Heart left ventricle (tissue), 13 donors: ENCODE measurements around the gene DLGAP1.

Source experiments
- CTCF ChIP-seq, 12 donors: fragments of 200-600 bp; sonication (generic) in 4 of 12; IDR thresholded peaks; one replicate each; pipeline versions ENCODE4 v1.5.0 to v1.8.0; 2018 to 2022; ENCODE audit warnings: antibody characterized with exemption in 12 of 12, mild to moderate bottlenecking in 5 of 12
- POLR2A ChIP-seq, 2 donors: fragments of 450-650 bp; IDR thresholded peaks; one replicate each; pipeline ENCODE4 v1.6.1; 2017; ENCODE audit warnings: antibody characterized with exemption in 2 of 2, mild to moderate bottlenecking in 2 of 2, moderate library complexity in 2 of 2
- donor health status: ischemic (EF 13 %, LVEDD 7.1; RV severe dilation, severe dysfunction).
- donor health status: DM: no; HTN: yes; CAD: no.
- donor health status: DM: no; HTN: no; CAD: no.
- donor health status: ischemic (EF 25% LVEDD 6.9; RV normal size, moderate dysfunction).
- donor health status: ischemic (EF 25% LVEDD 5.7; RV mildly dilated, moderate dysfunction).
- donor health status: ischemic (EF 35%, LVEDD 5.7; RV mildly dilated, moderate dysfunction).
- donor health status: nonischemic (EF 11% LVEDD 7.7; RV severe dilation, severe dysfunction).
- donor health status: DM: yes; HTN: yes; CAD: no.
- donor health status: PGD.
- donor health status: ischemic (EF 29% LVEDD 5.4; RV normal size, mild dysfunction).
- donor health status: nonischemic (EF 23%, LVEDD 6.1; RV moderate dilation, normal function).

- no peak for TF ChIP-seq CTCF (IDR thresholded peaks at IDR 0.05)
- TF ChIP-seq POLR2A (IDR thresholded peaks at IDR 0.05), result no peak
Observed at GRCh38 chr18:3647636-3648035, 807.5 kb downstream of the DLGAP1 start.
